ENCODE measurements around the gene LZTR1.

DNA sequence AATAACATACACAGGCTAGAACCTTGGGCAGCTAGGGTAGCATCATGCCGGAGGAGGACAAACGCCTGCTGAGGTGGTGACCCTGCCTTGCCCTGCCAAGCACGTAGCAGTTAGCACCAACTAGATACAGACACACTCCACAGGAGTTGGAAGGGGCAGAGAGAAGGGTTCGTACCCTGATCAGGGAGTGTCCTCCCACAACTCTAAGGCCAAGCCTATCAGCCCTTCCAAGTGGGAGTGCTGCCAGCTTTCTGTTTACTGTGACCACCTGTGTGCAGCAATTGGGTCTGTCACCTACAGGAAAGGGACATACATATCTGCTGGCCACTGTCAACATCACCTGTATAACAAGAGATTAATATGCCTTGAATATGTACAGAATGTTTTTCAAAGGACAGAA lies 21.7 kb downstream of the LZTR1 start:
- TF ChIP-seq EZH2 (IDR thresholded peaks at IDR 0.05; ENCODE audit: low read depth): no peak
- TF ChIP-seq, protein P1, sequence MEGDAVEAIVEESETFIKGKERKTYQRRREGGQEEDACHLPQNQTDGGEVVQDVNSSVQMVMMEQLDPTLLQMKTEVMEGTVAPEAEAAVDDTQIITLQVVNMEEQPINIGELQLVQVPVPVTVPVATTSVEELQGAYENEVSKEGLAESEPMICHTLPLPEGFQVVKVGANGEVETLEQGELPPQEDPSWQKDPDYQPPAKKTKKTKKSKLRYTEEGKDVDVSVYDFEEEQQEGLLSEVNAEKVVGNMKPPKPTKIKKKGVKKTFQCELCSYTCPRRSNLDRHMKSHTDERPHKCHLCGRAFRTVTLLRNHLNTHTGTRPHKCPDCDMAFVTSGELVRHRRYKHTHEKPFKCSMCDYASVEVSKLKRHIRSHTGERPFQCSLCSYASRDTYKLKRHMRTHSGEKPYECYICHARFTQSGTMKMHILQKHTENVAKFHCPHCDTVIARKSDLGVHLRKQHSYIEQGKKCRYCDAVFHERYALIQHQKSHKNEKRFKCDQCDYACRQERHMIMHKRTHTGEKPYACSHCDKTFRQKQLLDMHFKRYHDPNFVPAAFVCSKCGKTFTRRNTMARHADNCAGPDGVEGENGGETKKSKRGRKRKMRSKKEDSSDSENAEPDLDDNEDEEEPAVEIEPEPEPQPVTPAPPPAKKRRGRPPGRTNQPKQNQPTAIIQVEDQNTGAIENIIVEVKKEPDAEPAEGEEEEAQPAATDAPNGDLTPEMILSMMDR (conservative IDR thresholded peaks at IDR 0.05): no peak

Measured in PC-9 (cell line).